ENCODE measurements around the gene ADIRF. TPM values are rescaled to one million over a fixed set of nuclear protein-coding genes. Genes with fewer than 3 reads are reported as not detected.

The ADIRF gene
- not detected for total RNA-seq (ENCODE audit: unreplicated experiment)
- long read RNA-seq, result 0 reads

- H3K9me3 Mint-ChIP-seq (ENCODE audit: unreplicated experiment), result peaks cover 12% of the 10 kb centered on the region
- no peak for TF ChIP-seq CTCF (IDR thresholded peaks at IDR 0.05; ENCODE audit: partially characterized antibody, unreplicated experiment)
- peaks cover 19% of the 10 kb centered on the region for H3K27me3 Mint-ChIP-seq (ENCODE audit: unreplicated experiment)
- peak; percentile 19 for DNase-seq
- peaks cover 28% of the 10 kb centered on the region for H3K4me1 Mint-ChIP-seq (ENCODE audit: low read depth, unreplicated experiment)
- H3K27ac Mint-ChIP-seq (ENCODE audit: unreplicated experiment), result peak within 1 kb of the TSS; percentile 90
- H3K36me3 Mint-ChIP-seq (ENCODE audit: unreplicated experiment), result no peaks in the 10 kb centered on the region
- H3K4me3 Mint-ChIP-seq (ENCODE audit: unreplicated experiment), result peak within 1 kb of the TSS; percentile 28
These were observed at the start of gene ADIRF for GRCh38 chr10:86968271-86968993. ADIRF (plus strand) TSS chr10:86968482; CDS start chr10:86968545, 63 bp downstream.

DNA sequence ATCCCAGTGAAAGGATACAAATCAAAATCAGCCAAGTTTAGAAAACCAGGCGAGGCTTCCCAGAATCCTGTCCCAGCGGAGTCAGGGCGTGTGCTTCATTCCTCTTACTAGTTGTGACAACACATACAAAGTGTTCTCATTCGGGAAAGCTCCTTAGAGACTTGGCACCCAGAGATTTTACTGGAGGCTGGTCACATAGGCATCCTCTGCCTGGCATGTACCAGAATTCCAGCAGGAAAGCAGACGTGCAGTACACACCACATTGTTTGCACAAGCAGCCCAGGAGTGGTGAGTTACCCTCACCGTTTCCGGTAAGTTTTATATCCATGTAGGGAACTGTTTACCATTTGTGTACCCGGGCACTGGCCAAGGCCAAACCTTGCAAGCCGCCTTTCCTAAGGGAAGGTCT, 45.7 kb upstream of the ADIRF start:
- Mint-ChIP-seq H3K4me3 (ENCODE audit: unreplicated experiment) (no peak overlapping the region), H3K9me3 (ENCODE audit: unreplicated experiment) (no peaks in the 10 kb centered on the region), H3K27ac (ENCODE audit: unreplicated experiment) (no peak overlapping the region), H3K36me3 (ENCODE audit: unreplicated experiment) (peaks cover 7% of the 10 kb centered on the region), H3K27me3 (ENCODE audit: unreplicated experiment) (peaks cover 1% of the 10 kb centered on the region), H3K4me1 (ENCODE audit: low read depth, unreplicated experiment) (no peaks in the 10 kb centered on the region)
- no peak for DNase-seq
- TF ChIP-seq CTCF (IDR thresholded peaks at IDR 0.05; ENCODE audit: partially characterized antibody, unreplicated experiment), result no peak

GRCh38 chr10:86929468-86930380, 38.6 kb upstream of the ADIRF start:
- Mint-ChIP-seq H3K36me3 (ENCODE audit: unreplicated experiment) (no peaks in the 10 kb centered on the region), H3K27ac (ENCODE audit: unreplicated experiment) (peak overlapping the region; percentile 35), H3K4me1 (ENCODE audit: low read depth, unreplicated experiment) (no peaks in the 10 kb centered on the region), H3K27me3 (ENCODE audit: unreplicated experiment) (no peaks in the 10 kb centered on the region), H3K4me3 (ENCODE audit: unreplicated experiment) (no peak overlapping the region), H3K9me3 (ENCODE audit: unreplicated experiment) (peaks cover 1% of the 10 kb centered on the region)
- TF ChIP-seq CTCF (IDR thresholded peaks at IDR 0.05; ENCODE audit: partially characterized antibody, unreplicated experiment), result no peak
- DNase-seq, result no peak

GRCh38 chr10:86931872-86932271, 36.4 kb upstream of the ADIRF start:
- H3K27me3 Mint-ChIP-seq (ENCODE audit: unreplicated experiment), result no peaks in the 10 kb centered on the region

More at GRCh38 chr10:86931872-86932271, 36.4 kb upstream of the ADIRF start:
- Mint-ChIP-seq H3K27ac (ENCODE audit: unreplicated experiment) (no peak overlapping the region), H3K9me3 (ENCODE audit: unreplicated experiment) (peaks cover 1% of the 10 kb centered on the region), H3K4me1 (ENCODE audit: low read depth, unreplicated experiment) (no peaks in the 10 kb centered on the region), H3K4me3 (ENCODE audit: unreplicated experiment) (no peak overlapping the region), H3K36me3 (ENCODE audit: unreplicated experiment) (no peaks in the 10 kb centered on the region)
- no peak for TF ChIP-seq CTCF (IDR thresholded peaks at IDR 0.05; ENCODE audit: partially characterized antibody, unreplicated experiment)
- DNase-seq, result no peak

All from glutamatergic neuron (in vitro differentiated cells).